NAMALWA (cell line): Measurements from ENCODE around the gene RPS15.

ENCODE experiments used
- DNase-seq: peaks from one replicate; pipeline ENCODE4 v3.0.0-alpha.2; 2015; ENCODE audit warnings: low spot score

Gene RPS15

GRCh38 chr19:1438035-1438932 lies at the start of gene RPS15:
Gene RPS15, plus strand, starts transcription at chr19:1438396. Its CDS starts 30 bp downstream, at chr19:1438426.
- peak; percentile 96 for DNase-seq

- no peak for DNase-seq
These were observed 49.6 kb upstream of the RPS15 start for GRCh38 chr19:1388637-1389026.

GRCh38 chr19:1389033-1389940 lies 48.9 kb upstream of the RPS15 start:
- no peak for DNase-seq

- no peak for DNase-seq
These were observed 47.2 kb upstream of the RPS15 start for GRCh38 chr19:1390890-1391423.

- DNase-seq: no peak
These were observed 45.8 kb upstream of the RPS15 start for GRCh38 chr19:1392407-1392806.

GRCh38 chr19:1392939-1393530 lies 45.2 kb upstream of the RPS15 start:
- DNase-seq: no peak

GRCh38 chr19:1393841-1394240 lies 44.4 kb upstream of the RPS15 start:
- DNase-seq: no peak

GRCh38 chr19:1394252-1395193 lies 43.7 kb upstream of the RPS15 start:
- no peak for DNase-seq

- no peak for DNase-seq
These were observed 42.8 kb upstream of the RPS15 start for GRCh38 chr19:1395194-1396018.

GRCh38 chr19:1396019-1396767 lies 42.0 kb upstream of the RPS15 start:
- peak; percentile 28 for DNase-seq

- no peak for DNase-seq
These were observed 41.2 kb upstream of the RPS15 start for GRCh38 chr19:1396768-1397679.

GRCh38 chr19:1397838-1398237 lies 40.4 kb upstream of the RPS15 start:
- DNase-seq: peak; percentile 68

- DNase-seq: no peak
These were observed 39.1 kb upstream of the RPS15 start for GRCh38 chr19:1399079-1399478.

- DNase-seq: no peak
These were observed 38.5 kb upstream of the RPS15 start for GRCh38 chr19:1399745-1400144.

- DNase-seq: peak; percentile 39
These were observed 37.7 kb upstream of the RPS15 start for GRCh38 chr19:1400281-1401137.

- DNase-seq: peak; percentile 70
These were observed 36.9 kb upstream of the RPS15 start, which contains the start of gene GAMT for GRCh38 chr19:1401138-1401888. Gene GAMT, minus strand, starts transcription at chr19:1401542. Its CDS starts 66 bp downstream, at chr19:1401476.

- DNase-seq: no peak
These were observed 36.3 kb upstream of the RPS15 start for GRCh38 chr19:1401889-1402217.
